Astrocyte (in vitro differentiated cells and primary cell): ENCODE results near the gene HOXD11.

Source experiments
- EZH2 ChIP-seq: IDR thresholded peaks from 2 replicates; pipeline ENCODE4 v1.6.1; 2012; ENCODE audit warnings: mild to moderate bottlenecking, low read length, inconsistent platforms; ENCODE audit not compliant: insufficient read depth
- TF ChIP-seq, protein P1 (sequence below): IDR thresholded peaks from 2 replicates; pipeline ENCODE4 v1.5.1; 2011; ENCODE audit warnings: low read depth, mild to moderate bottlenecking, inconsistent platforms, low read length, moderate library complexity; ENCODE audit not compliant: insufficient read depth

DNA sequence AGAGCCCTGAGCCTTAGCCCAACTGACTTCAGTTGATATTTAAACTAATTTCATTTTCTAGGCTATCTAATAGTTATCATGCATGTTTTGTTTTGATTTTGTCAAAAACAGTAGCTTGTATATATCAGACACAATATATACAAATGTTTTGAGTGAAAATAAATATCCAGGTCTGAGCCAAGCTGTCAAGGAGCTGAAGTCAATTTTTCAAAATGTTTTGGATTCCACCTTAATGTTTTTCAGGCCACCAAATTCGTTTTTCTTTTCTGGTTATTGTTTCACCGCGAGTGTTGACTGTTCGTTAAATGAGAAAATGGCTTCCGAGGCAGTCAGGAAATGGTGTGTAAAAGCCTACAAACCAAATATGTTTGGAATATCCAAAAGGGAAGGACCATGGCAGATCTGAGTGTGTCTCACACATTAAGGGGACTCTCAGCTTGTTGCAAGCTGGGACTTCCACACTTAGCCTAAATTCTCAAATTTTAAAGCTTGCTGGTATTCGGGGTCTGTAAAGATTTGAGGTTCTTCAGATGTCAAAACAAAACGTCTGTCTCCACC is 4.7 kb upstream of the HOXD11 start:
- TF ChIP-seq, protein P1, sequence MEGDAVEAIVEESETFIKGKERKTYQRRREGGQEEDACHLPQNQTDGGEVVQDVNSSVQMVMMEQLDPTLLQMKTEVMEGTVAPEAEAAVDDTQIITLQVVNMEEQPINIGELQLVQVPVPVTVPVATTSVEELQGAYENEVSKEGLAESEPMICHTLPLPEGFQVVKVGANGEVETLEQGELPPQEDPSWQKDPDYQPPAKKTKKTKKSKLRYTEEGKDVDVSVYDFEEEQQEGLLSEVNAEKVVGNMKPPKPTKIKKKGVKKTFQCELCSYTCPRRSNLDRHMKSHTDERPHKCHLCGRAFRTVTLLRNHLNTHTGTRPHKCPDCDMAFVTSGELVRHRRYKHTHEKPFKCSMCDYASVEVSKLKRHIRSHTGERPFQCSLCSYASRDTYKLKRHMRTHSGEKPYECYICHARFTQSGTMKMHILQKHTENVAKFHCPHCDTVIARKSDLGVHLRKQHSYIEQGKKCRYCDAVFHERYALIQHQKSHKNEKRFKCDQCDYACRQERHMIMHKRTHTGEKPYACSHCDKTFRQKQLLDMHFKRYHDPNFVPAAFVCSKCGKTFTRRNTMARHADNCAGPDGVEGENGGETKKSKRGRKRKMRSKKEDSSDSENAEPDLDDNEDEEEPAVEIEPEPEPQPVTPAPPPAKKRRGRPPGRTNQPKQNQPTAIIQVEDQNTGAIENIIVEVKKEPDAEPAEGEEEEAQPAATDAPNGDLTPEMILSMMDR: no peak
- TF ChIP-seq EZH2: no peak
